Esophagus muscularis mucosa (tissue), 4 donors: ENCODE measurements around the gene BICDL1. TPM values are rescaled to one million over a fixed set of nuclear protein-coding genes. Genes with fewer than 3 reads are reported as not detected.

ENCODE experiments used
- DNase-seq: peaks from one replicate; pipeline ENCODE4 v3.0.0-alpha.2; 2017; ENCODE audit errors: extremely low spot score
- H3K27ac ChIP-seq, 4 donors: fragments of 200-600 bp; sonication (generic); replicated peaks in 1 of 4; 1 replicate in 3 of 4; 2 replicates in 1 of 4; pipeline ENCODE4 v1.5.1; 2016 to 2019; ENCODE audit warnings: mild to moderate bottlenecking in 1 of 4
- H3K27me3 ChIP-seq, 4 donors: fragments of 200-600 bp; sonication (generic); one replicate each; pipeline versions ENCODE4 v1.5.1 to v1.6.0; 2016 to 2019
- H3K36me3 ChIP-seq, 4 donors: fragments of 200-600 bp; sonication (generic); one replicate each; pipeline ENCODE4 v1.5.1; 2016 to 2019
- H3K4me1 ChIP-seq, 4 donors: fragments of 200-600 bp; sonication (generic); one replicate each; pipeline ENCODE4 v1.5.1; 2016 to 2019
- H3K4me3 ChIP-seq, 4 donors: fragments of 200-600 bp; sonication (generic); 1 replicate in 2 of 4; 2 replicates in 2 of 4; pipeline ENCODE4 v1.5.1; 2016 to 2019; ENCODE audit warnings: mild to moderate bottlenecking in 4 of 4, moderate library complexity in 1 of 4
- H3K9me3 ChIP-seq, 4 donors: fragments of 200-600 bp; sonication (generic); 1 replicate in 3 of 4; 2 replicates in 1 of 4; pipeline ENCODE4 v1.5.1; 2016 to 2019
- CTCF ChIP-seq, 3 experiments: fragments of 200-600 bp in 2 of 3; fragments of 450-650 bp in 1 of 3; sonication (generic) in 2 of 3; IDR thresholded peaks; one replicate each; pipeline ENCODE4 v1.5.1; 2017 to 2019; ENCODE audit warnings: antibody characterized with exemption in 3 of 3, mild to moderate bottlenecking in 2 of 3, moderate library complexity in 1 of 3
- EP300 ChIP-seq: sonication (generic); formaldehyde crosslinking; IDR thresholded peaks from one replicate; pipeline ENCODE4 v1.6.1; 2017; ENCODE audit warnings: antibody characterized with exemption
- POLR2A ChIP-seq: fragments of 450-650 bp; IDR thresholded peaks from one replicate; pipeline ENCODE4 v1.6.1; 2017; ENCODE audit warnings: antibody characterized with exemption, moderate library complexity, mild to moderate bottlenecking, low read depth
- POLR2AphosphoS5 ChIP-seq, 2 donors: sonication (generic); formaldehyde crosslinking; IDR thresholded peaks; one replicate each; pipeline ENCODE4 v1.6.1; 2017; ENCODE audit warnings: antibody characterized with exemption in 2 of 2
- WGBS: methylation state at CpG from one replicate; pipeline ENCODE4 v1.1.5; 2018; 5-methylcytosine and 5-hydroxymethylcytosine counted together
- intact Hi-C: fragments of 100-400 bp; cut with DNase I; formaldehyde crosslinking; loops from one replicate; pipeline ENCODE4 v1.15.1; 2023
- total RNA-seq, 4 donors: library from RNA; depleted of rRNA; stranded (reverse); fragments of >200 nt; gene quantifications; one replicate each; pipeline versions ENCODE4 v1.1.0 to v1.2.1, GENCODE V29; 2016

Gene BICDL1
- total RNA-seq, 4 donors from 2014 or later, result 0.17 to 1.2 (median 0.77) TPM

- intact Hi-C loops, result no loop called here
Observed at GRCh38 chr12:120096671-120097202, 107.7 kb downstream of the BICDL1 start.

GRCh38 chr12:120098756-120099470 lies 109.9 kb downstream of the BICDL1 start:
- no peak for TF ChIP-seq CTCF (IDR thresholded peaks at IDR 0.05)
- no peak for TF ChIP-seq EP300
- TF ChIP-seq POLR2AphosphoS5 (IDR thresholded peaks at IDR 0.05), result no peak
- no peak for TF ChIP-seq POLR2A
- H3K4me1 ChIP-seq, result peaks cover 32 to 57% (median 43%) of the 10 kb centered on the region in 4 donors
- H3K27me3 ChIP-seq, result no peaks in the 10 kb centered on the region
- peak overlapping the region in 1 of 4 donors; percentile 6 for H3K27ac ChIP-seq
- no peak for DNase-seq
- 94% methylated on average over 31 of the region's 36 CpGs for WGBS
- H3K36me3 ChIP-seq, result peaks cover 35 to 86% (median 77%) of the 10 kb centered on the region in 4 donors
- H3K9me3 ChIP-seq, result no peaks in the 10 kb centered on the region
- intact Hi-C loops, result no loop called here
- no peak overlapping the region for H3K4me3 ChIP-seq

More at GRCh38 chr12:120096671-120097202, 107.7 kb downstream of the BICDL1 start:
- Histone ChIP-seq H3K36me3 (peaks cover 25 to 86% (median 71%) of the 10 kb centered on the region in 4 donors), H3K27me3 (no peaks in the 10 kb centered on the region), H3K4me1 (peaks cover 16 to 51% (median 32%) of the 10 kb centered on the region in 4 donors), H3K9me3 (no peaks in the 10 kb centered on the region), H3K27ac (no peak overlapping the region), H3K4me3 (no peak overlapping the region)
- DNase-seq, result no peak
- TF ChIP-seq POLR2AphosphoS5 (IDR thresholded peaks at IDR 0.05) (no peak), POLR2A (no peak), EP300 (no peak), CTCF (IDR thresholded peaks at IDR 0.05) (no peak)
- WGBS, result 92% methylated on average over 33 of the region's 34 CpGs

- DNase-seq, result no peak
- no peak for TF ChIP-seq EP300
- TF ChIP-seq CTCF (IDR thresholded peaks at IDR 0.05), result no peak
- TF ChIP-seq POLR2A, result no peak
- no peak for TF ChIP-seq POLR2AphosphoS5 (IDR thresholded peaks at IDR 0.05)
- WGBS, result 94% methylated on average over 11 of the region's 11 CpGs
- Histone ChIP-seq H3K4me1 (peaks cover 32 to 52% (median 43%) of the 10 kb centered on the region in 4 donors), H3K27ac (peak overlapping the region; percentile 59 to 80 (median 72)), H3K27me3 (no peaks in the 10 kb centered on the region), H3K9me3 (no peaks in the 10 kb centered on the region), H3K4me3 (no peak overlapping the region), H3K36me3 (peaks cover 35 to 87% (median 77%) of the 10 kb centered on the region in 4 donors)
- intact Hi-C loops, result no loop called here
Observed at GRCh38 chr12:120099738-120100137, 110.7 kb downstream of the BICDL1 start.

GRCh38 chr12:120100630-120101029 lies 111.6 kb downstream of the BICDL1 start:
- H3K27me3 ChIP-seq, result no peaks in the 10 kb centered on the region
- H3K4me3 ChIP-seq, result peak overlapping the region in 1 of 4 donors; percentile 11
- 35% methylated on average over 8 of the region's 21 CpGs for WGBS
- H3K27ac ChIP-seq, result peak overlapping the region; percentile 59 to 80 (median 72)
- peaks cover 44 to 87% (median 78%) of the 10 kb centered on the region in 4 donors for H3K36me3 ChIP-seq
- intact Hi-C loops, result no loop called here
- no peaks in the 10 kb centered on the region for H3K9me3 ChIP-seq
- no peak for TF ChIP-seq CTCF (IDR thresholded peaks at IDR 0.05)
- no peak for TF ChIP-seq EP300
- no peak for TF ChIP-seq POLR2A
- TF ChIP-seq POLR2AphosphoS5 (IDR thresholded peaks at IDR 0.05), result peak; percentile 42 to 59
- H3K4me1 ChIP-seq, result peaks cover 32 to 53% (median 41%) of the 10 kb centered on the region in 4 donors
- DNase-seq, result no peak
